ENCODE measurements around the gene NDC80.
"Not testable (repeated sequence)": the region's sequence is repeated elsewhere in the genome, so short reads cannot be mapped to it uniquely, and the experiment has no call there.

Gene NDC80

GRCh38 chr18:2571200-2572170 is at the start of gene NDC80, which contains the start of gene METTL4:
NDC80 (plus strand) TSS chr18:2571557; CDS start chr18:2572986, 1,429 bp downstream.
METTL4 (minus strand) TSS chr18:2571505; CDS start chr18:2567216, 4,289 bp downstream.
- Histone ChIP-seq H3K27me3 (ENCODE audit: low read depth, low read length) (no peaks in the 10 kb centered on the region), H3K27ac (ENCODE audit: low read length) (peak within 1 kb of the TSS; percentile 99), H3K4me1 (ENCODE audit: control insufficient read depth in 1 of 2, insufficient read depth in 2 of 2, low read length in 2 of 2) (peaks cover 4 to 20% of the 10 kb centered on the region in 2 donors)

GRCh38 chr18:2522112-2522511 is 49.2 kb upstream of the NDC80 start:
- no peak overlapping the region for H3K4me3 ChIP-seq (ENCODE audit: low read depth in 1 of 2, low read length in 2 of 2)
- no peaks in the 10 kb centered on the region for H3K27me3 ChIP-seq (ENCODE audit: low read depth, low read length)
- no peaks in the 10 kb centered on the region for H3K4me1 ChIP-seq (ENCODE audit: control insufficient read depth in 1 of 2, insufficient read depth in 2 of 2, low read length in 2 of 2)
- no peaks in the 10 kb centered on the region for H3K9me3 ChIP-seq (ENCODE audit: control insufficient read depth in 1 of 2, low read length in 2 of 2)
- H3K27ac ChIP-seq (ENCODE audit: low read length) = no peak overlapping the region
- no peaks in the 10 kb centered on the region for H3K36me3 ChIP-seq (ENCODE audit: control insufficient read depth in 1 of 2, insufficient read depth in 2 of 2, low read length in 2 of 2)

More at GRCh38 chr18:2571200-2572170, at the start of gene NDC80, which contains the start of gene METTL4:
- Histone ChIP-seq H3K36me3 (ENCODE audit: control insufficient read depth in 1 of 2, insufficient read depth in 2 of 2, low read length in 2 of 2) (peaks cover 6 to 7% of the 10 kb centered on the region in 2 donors), H3K9me3 (ENCODE audit: control insufficient read depth in 1 of 2, low read length in 2 of 2) (no peaks in the 10 kb centered on the region), H3K4me3 (ENCODE audit: low read depth in 1 of 2, low read length in 2 of 2) (peak within 1 kb of the TSS; percentile 83 to 91)

GRCh38 chr18:2524794-2525198 is 46.6 kb upstream of the NDC80 start:
- H3K27ac ChIP-seq (ENCODE audit: low read length); H3K4me3 ChIP-seq (ENCODE audit: low read depth in 1 of 2, low read length in 2 of 2); H3K36me3 ChIP-seq (ENCODE audit: control insufficient read depth in 1 of 2, insufficient read depth in 2 of 2, low read length in 2 of 2); H3K27me3 ChIP-seq (ENCODE audit: low read depth, low read length); H3K4me1 ChIP-seq (ENCODE audit: control insufficient read depth in 1 of 2, insufficient read depth in 2 of 2, low read length in 2 of 2); H3K9me3 ChIP-seq (ENCODE audit: control insufficient read depth in 1 of 2, low read length in 2 of 2): not testable (repeated sequence)

GRCh38 chr18:2526329-2526728 is 45.0 kb upstream of the NDC80 start:
- no peaks in the 10 kb centered on the region for H3K36me3 ChIP-seq (ENCODE audit: control insufficient read depth in 1 of 2, insufficient read depth in 2 of 2, low read length in 2 of 2)
- H3K4me3 ChIP-seq (ENCODE audit: low read depth in 1 of 2, low read length in 2 of 2) = no peak overlapping the region
- no peaks in the 10 kb centered on the region for H3K4me1 ChIP-seq (ENCODE audit: control insufficient read depth in 1 of 2, insufficient read depth in 2 of 2, low read length in 2 of 2)
- H3K9me3 ChIP-seq (ENCODE audit: control insufficient read depth in 1 of 2, low read length in 2 of 2) = no peaks in the 10 kb centered on the region
- H3K27me3 ChIP-seq (ENCODE audit: low read depth, low read length) = no peaks in the 10 kb centered on the region
- no peak overlapping the region for H3K27ac ChIP-seq (ENCODE audit: low read length)

- Histone ChIP-seq H3K36me3 (ENCODE audit: control insufficient read depth in 1 of 2, insufficient read depth in 2 of 2, low read length in 2 of 2) (peaks cover 0 to 9% of the 10 kb centered on the region in 2 donors), H3K27me3 (ENCODE audit: low read depth, low read length) (no peaks in the 10 kb centered on the region), H3K4me3 (ENCODE audit: low read depth in 1 of 2, low read length in 2 of 2) (no peak overlapping the region), H3K9me3 (ENCODE audit: control insufficient read depth in 1 of 2, low read length in 2 of 2) (no peaks in the 10 kb centered on the region), H3K27ac (ENCODE audit: low read length) (no peak overlapping the region), H3K4me1 (ENCODE audit: control insufficient read depth in 1 of 2, insufficient read depth in 2 of 2, low read length in 2 of 2) (no peaks in the 10 kb centered on the region)
These were observed 42.2 kb upstream of the NDC80 start for GRCh38 chr18:2529154-2529553.

GRCh38 chr18:2531751-2532150 is 39.6 kb upstream of the NDC80 start:
- H3K9me3 ChIP-seq (ENCODE audit: control insufficient read depth in 1 of 2, low read length in 2 of 2) = no peaks in the 10 kb centered on the region
- H3K4me3 ChIP-seq (ENCODE audit: low read depth in 1 of 2, low read length in 2 of 2) = no peak overlapping the region
- H3K27me3 ChIP-seq (ENCODE audit: low read depth, low read length) = no peaks in the 10 kb centered on the region
- H3K36me3 ChIP-seq (ENCODE audit: control insufficient read depth in 1 of 2, insufficient read depth in 2 of 2, low read length in 2 of 2) = peaks cover 0 to 10% of the 10 kb centered on the region in 2 donors
- H3K4me1 ChIP-seq (ENCODE audit: control insufficient read depth in 1 of 2, insufficient read depth in 2 of 2, low read length in 2 of 2) = no peaks in the 10 kb centered on the region
- H3K27ac ChIP-seq (ENCODE audit: low read length) = no peak overlapping the region

- Histone ChIP-seq H3K9me3 (ENCODE audit: control insufficient read depth in 1 of 2, low read length in 2 of 2) (no peaks in the 10 kb centered on the region), H3K4me3 (ENCODE audit: low read depth in 1 of 2, low read length in 2 of 2) (no peak overlapping the region), H3K27me3 (ENCODE audit: low read depth, low read length) (no peaks in the 10 kb centered on the region), H3K4me1 (ENCODE audit: control insufficient read depth in 1 of 2, insufficient read depth in 2 of 2, low read length in 2 of 2) (peaks cover 0 to 4% of the 10 kb centered on the region in 2 donors), H3K27ac (ENCODE audit: low read length) (no peak overlapping the region), H3K36me3 (ENCODE audit: control insufficient read depth in 1 of 2, insufficient read depth in 2 of 2, low read length in 2 of 2) (peaks cover 0 to 10% of the 10 kb centered on the region in 2 donors)
These were observed 38.6 kb upstream of the NDC80 start for GRCh38 chr18:2532797-2533196.

- Histone ChIP-seq H3K27ac (ENCODE audit: low read length) (no peak overlapping the region), H3K9me3 (ENCODE audit: control insufficient read depth in 1 of 2, low read length in 2 of 2) (no peaks in the 10 kb centered on the region), H3K4me1 (ENCODE audit: control insufficient read depth in 1 of 2, insufficient read depth in 2 of 2, low read length in 2 of 2) (peaks cover 0 to 10% of the 10 kb centered on the region in 2 donors), H3K36me3 (ENCODE audit: control insufficient read depth in 1 of 2, insufficient read depth in 2 of 2, low read length in 2 of 2) (peaks cover 6 to 10% of the 10 kb centered on the region in 2 donors), H3K27me3 (ENCODE audit: low read depth, low read length) (no peaks in the 10 kb centered on the region), H3K4me3 (ENCODE audit: low read depth in 1 of 2, low read length in 2 of 2) (no peak overlapping the region)
These were observed 36.5 kb upstream of the NDC80 start for GRCh38 chr18:2534906-2535305.

- H3K9me3 ChIP-seq (ENCODE audit: control insufficient read depth in 1 of 2, low read length in 2 of 2) = no peaks in the 10 kb centered on the region
- peaks cover 0 to 10% of the 10 kb centered on the region in 2 donors for H3K4me1 ChIP-seq (ENCODE audit: control insufficient read depth in 1 of 2, insufficient read depth in 2 of 2, low read length in 2 of 2)
- H3K27me3 ChIP-seq (ENCODE audit: low read depth, low read length) = no peaks in the 10 kb centered on the region
- H3K27ac ChIP-seq (ENCODE audit: low read length) = no peak overlapping the region
- no peak overlapping the region for H3K4me3 ChIP-seq (ENCODE audit: low read depth in 1 of 2, low read length in 2 of 2)
- peaks cover 6 to 10% of the 10 kb centered on the region in 2 donors for H3K36me3 ChIP-seq (ENCODE audit: control insufficient read depth in 1 of 2, insufficient read depth in 2 of 2, low read length in 2 of 2)
These were observed 35.9 kb upstream of the NDC80 start for GRCh38 chr18:2535419-2535910.

GRCh38 chr18:2536063-2536462 is 35.3 kb upstream of the NDC80 start:
- Histone ChIP-seq H3K4me3 (ENCODE audit: low read depth in 1 of 2, low read length in 2 of 2) (no peak overlapping the region), H3K27ac (ENCODE audit: low read length) (no peak overlapping the region), H3K36me3 (ENCODE audit: control insufficient read depth in 1 of 2, insufficient read depth in 2 of 2, low read length in 2 of 2) (peaks cover 6 to 10% of the 10 kb centered on the region in 2 donors), H3K27me3 (ENCODE audit: low read depth, low read length) (no peaks in the 10 kb centered on the region), H3K4me1 (ENCODE audit: control insufficient read depth in 1 of 2, insufficient read depth in 2 of 2, low read length in 2 of 2) (peaks cover 0 to 10% of the 10 kb centered on the region in 2 donors), H3K9me3 (ENCODE audit: control insufficient read depth in 1 of 2, low read length in 2 of 2) (no peaks in the 10 kb centered on the region)

GRCh38 chr18:2536493-2536892 is 34.9 kb upstream of the NDC80 start:
- H3K36me3 ChIP-seq (ENCODE audit: control insufficient read depth in 1 of 2, insufficient read depth in 2 of 2, low read length in 2 of 2) = peaks cover 6 to 10% of the 10 kb centered on the region in 2 donors
- H3K9me3 ChIP-seq (ENCODE audit: control insufficient read depth in 1 of 2, low read length in 2 of 2) = no peaks in the 10 kb centered on the region
- H3K27ac ChIP-seq (ENCODE audit: low read length) = no peak overlapping the region
- H3K4me1 ChIP-seq (ENCODE audit: control insufficient read depth in 1 of 2, insufficient read depth in 2 of 2, low read length in 2 of 2) = peaks cover 0 to 10% of the 10 kb centered on the region in 2 donors
- H3K4me3 ChIP-seq (ENCODE audit: low read depth in 1 of 2, low read length in 2 of 2) = no peak overlapping the region
- no peaks in the 10 kb centered on the region for H3K27me3 ChIP-seq (ENCODE audit: low read depth, low read length)
